Measurements from ENCODE around the gene APBA1.

DNA sequence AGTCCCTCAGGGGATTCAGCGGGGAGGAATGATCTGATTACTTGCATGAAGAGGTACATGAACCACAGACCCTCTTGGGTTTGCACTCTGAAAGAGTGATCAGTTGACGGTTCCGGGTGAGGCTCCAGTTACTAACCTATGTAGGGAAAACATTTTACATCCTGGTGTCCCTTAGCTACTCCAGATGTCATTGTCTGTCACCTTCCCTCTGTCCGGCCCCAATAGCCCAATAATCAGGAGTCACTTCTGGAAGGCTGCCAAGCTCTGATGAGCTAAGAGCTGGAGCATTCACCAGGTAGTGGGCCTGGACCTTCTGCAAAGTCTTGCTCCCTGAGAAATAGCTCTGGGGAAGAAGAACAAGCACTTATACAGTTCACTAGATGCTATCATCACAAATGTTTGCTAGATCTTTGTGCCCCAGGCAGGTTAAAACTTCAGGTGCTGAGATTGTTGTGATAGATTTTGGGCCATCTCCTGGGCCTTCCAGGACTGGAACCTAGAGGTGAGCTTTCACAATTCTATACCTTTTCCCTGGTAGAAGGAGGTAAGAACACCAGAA is 282.7 kb downstream of the APBA1 start:
- TF ChIP-seq, protein P1, sequence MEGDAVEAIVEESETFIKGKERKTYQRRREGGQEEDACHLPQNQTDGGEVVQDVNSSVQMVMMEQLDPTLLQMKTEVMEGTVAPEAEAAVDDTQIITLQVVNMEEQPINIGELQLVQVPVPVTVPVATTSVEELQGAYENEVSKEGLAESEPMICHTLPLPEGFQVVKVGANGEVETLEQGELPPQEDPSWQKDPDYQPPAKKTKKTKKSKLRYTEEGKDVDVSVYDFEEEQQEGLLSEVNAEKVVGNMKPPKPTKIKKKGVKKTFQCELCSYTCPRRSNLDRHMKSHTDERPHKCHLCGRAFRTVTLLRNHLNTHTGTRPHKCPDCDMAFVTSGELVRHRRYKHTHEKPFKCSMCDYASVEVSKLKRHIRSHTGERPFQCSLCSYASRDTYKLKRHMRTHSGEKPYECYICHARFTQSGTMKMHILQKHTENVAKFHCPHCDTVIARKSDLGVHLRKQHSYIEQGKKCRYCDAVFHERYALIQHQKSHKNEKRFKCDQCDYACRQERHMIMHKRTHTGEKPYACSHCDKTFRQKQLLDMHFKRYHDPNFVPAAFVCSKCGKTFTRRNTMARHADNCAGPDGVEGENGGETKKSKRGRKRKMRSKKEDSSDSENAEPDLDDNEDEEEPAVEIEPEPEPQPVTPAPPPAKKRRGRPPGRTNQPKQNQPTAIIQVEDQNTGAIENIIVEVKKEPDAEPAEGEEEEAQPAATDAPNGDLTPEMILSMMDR (IDR thresholded peaks at IDR 0.05): no peak
- no peak for TF ChIP-seq POLR2A (IDR thresholded peaks at IDR 0.05; ENCODE audit: low read depth)
- no peak for TF ChIP-seq POLR2AphosphoS5 (IDR thresholded peaks at IDR 0.05)

All from esophagus muscularis mucosa (tissue), 3 donors.